ENCODE results near the gene KRT1.

GRCh38 chr12:52670961-52671360, 9.2 kb downstream of the KRT1 start:
- TF ChIP-seq EZH2 (IDR thresholded peaks at IDR 0.05; ENCODE audit: borderline replicate concordance) = no peak
- TF ChIP-seq CTCF (IDR thresholded peaks at IDR 0.05; ENCODE audit: poor library complexity) = no peak
- no peak for TF ChIP-seq EZH2phosphoT487 (IDR thresholded peaks at IDR 0.05; ENCODE audit: low read depth, severe bottlenecking, unreplicated experiment)
